Muscle of back (tissue), 11 donors: ENCODE measurements around the gene LRRC27. TPM values are rescaled to one million over a fixed set of nuclear protein-coding genes. Genes with fewer than 3 reads are reported as not detected.
"Not testable (repeated sequence)": the region's sequence is repeated elsewhere in the genome, so short reads cannot be mapped to it uniquely, and the experiment has no call there.

Source experiments
- DNase-seq, 3 donors: peaks; one replicate each; pipeline versions ENCODE4 v3.0.0 to v3.0.0-alpha.2; 2013
- polyA plus RNA-seq, 10 donors: library from polyadenylated mRNA; unstranded; fragments of 120-200 nt; gene quantifications; one replicate each; pipeline ENCODE4 v1.2.1, GENCODE V29; 2013; ENCODE audit not compliant: insufficient read length in 10 of 10

Gene LRRC27
- polyA plus RNA-seq, 10 donors = 5.5 to 10.1 (median 8.6) TPM

GRCh38 chr10:132311338-132311939, 20.6 kb upstream of the LRRC27 start:
- DNase-seq = no peak

GRCh38 chr10:132313305-132313704, 18.7 kb upstream of the LRRC27 start:
- DNase-seq = no peak

GRCh38 chr10:132313865-132314264, 18.1 kb upstream of the LRRC27 start:
- no peak for DNase-seq

- no peak for DNase-seq
Measured at GRCh38 chr10:132314336-132314735, 17.7 kb upstream of the LRRC27 start.

- not testable (repeated sequence) for DNase-seq
Measured at GRCh38 chr10:132314881-132315280, 17.1 kb upstream of the LRRC27 start.

- no peak for DNase-seq
Measured at GRCh38 chr10:132316133-132316532, 15.9 kb upstream of the LRRC27 start.

- not testable (repeated sequence) for DNase-seq
Measured at GRCh38 chr10:132317477-132317876, 14.5 kb upstream of the LRRC27 start.

- DNase-seq = peak in 1 of 3 donors; percentile 64
Measured at GRCh38 chr10:132319853-132320653, 11.9 kb upstream of the LRRC27 start.

GRCh38 chr10:132320654-132321469, 11.1 kb upstream of the LRRC27 start:
- DNase-seq = no peak

- DNase-seq = no peak
Measured at GRCh38 chr10:132321726-132322125, 10.3 kb upstream of the LRRC27 start.

- no peak for DNase-seq
Measured at GRCh38 chr10:132322586-132323048, 9.4 kb upstream of the LRRC27 start.

GRCh38 chr10:132324186-132324585, 7.8 kb upstream of the LRRC27 start:
- no peak for DNase-seq

- no peak for DNase-seq
Measured at GRCh38 chr10:132326344-132326889, 5.6 kb upstream of the LRRC27 start.

GRCh38 chr10:132326925-132327324, 5.1 kb upstream of the LRRC27 start:
- DNase-seq = no peak

GRCh38 chr10:132328106-132328505, 3.9 kb upstream of the LRRC27 start:
- DNase-seq = no peak

- peak in 2 of 3 donors; percentile 53 to 73 for DNase-seq
Measured at GRCh38 chr10:132328738-132329137, 3.3 kb upstream of the LRRC27 start.

GRCh38 chr10:132329565-132330485, 2.2 kb upstream of the LRRC27 start:
- no peak for DNase-seq

- no peak for DNase-seq
Measured at GRCh38 chr10:132330486-132330833, 1.5 kb upstream of the LRRC27 start.

GRCh38 chr10:132332433-132332754, 401 bp downstream of the LRRC27 start:
- no peak for DNase-seq

GRCh38 chr10:132333386-132333785, 1.4 kb downstream of the LRRC27 start:
- DNase-seq = no peak

GRCh38 chr10:132334631-132335188, 2.7 kb downstream of the LRRC27 start:
- DNase-seq = no peak
